IPS DF 4.7 (cell line): ENCODE results near the gene MARCO.
"Not testable (repeated sequence)": the region's sequence is repeated elsewhere in the genome, so short reads cannot be mapped to it uniquely, and the experiment has no call there.

ENCODE experiments used
- DNase-seq: peaks from one replicate; pipeline ENCODE4 v3.0.0-alpha.2; 2013; ENCODE audit warnings: low spot score; ENCODE audit errors: extremely low read depth

The MARCO gene

GRCh38 chr2:118974103-118974993, 32.4 kb downstream of the MARCO start:
- DNase-seq: no peak

- DNase-seq: no peak
These were observed 33.1 kb downstream of the MARCO start for GRCh38 chr2:118975133-118975532.

GRCh38 chr2:118978064-118978463, 36.1 kb downstream of the MARCO start:
- no peak for DNase-seq

- no peak for DNase-seq
These were observed 37.3 kb downstream of the MARCO start for GRCh38 chr2:118979152-118979861.

GRCh38 chr2:118980022-118980421, 38.0 kb downstream of the MARCO start:
- DNase-seq: no peak

GRCh38 chr2:118980573-118980972, 38.6 kb downstream of the MARCO start:
- no peak for DNase-seq

GRCh38 chr2:118981632-118982031, 39.6 kb downstream of the MARCO start:
- no peak for DNase-seq

GRCh38 chr2:118982039-118982438, 40.0 kb downstream of the MARCO start:
- DNase-seq: no peak

GRCh38 chr2:118983133-118983532, 41.1 kb downstream of the MARCO start:
- no peak for DNase-seq

- no peak for DNase-seq
These were observed 41.9 kb downstream of the MARCO start for GRCh38 chr2:118983915-118984314.

GRCh38 chr2:118986738-118987137, 44.7 kb downstream of the MARCO start:
- DNase-seq: no peak

GRCh38 chr2:118987886-118988285, 45.9 kb downstream of the MARCO start:
- no peak for DNase-seq

- DNase-seq: no peak
These were observed 46.7 kb downstream of the MARCO start for GRCh38 chr2:118988706-118989105.

- DNase-seq: no peak
These were observed 47.5 kb downstream of the MARCO start for GRCh38 chr2:118989481-118989880.

- no peak for DNase-seq
These were observed 49.0 kb downstream of the MARCO start for GRCh38 chr2:118990757-118991545.

- DNase-seq: no peak
These were observed 49.6 kb downstream of the MARCO start for GRCh38 chr2:118991554-118991953.

- no peak for DNase-seq
These were observed 50.9 kb downstream of the MARCO start for GRCh38 chr2:118992740-118993391.

- DNase-seq: no peak
These were observed 51.4 kb downstream of the MARCO start for GRCh38 chr2:118993392-118993752.

- no peak for DNase-seq
These were observed 52.2 kb downstream of the MARCO start for GRCh38 chr2:118994172-118994700.

- no peak for DNase-seq
These were observed 52.8 kb downstream of the MARCO start for GRCh38 chr2:118994778-118995177.

GRCh38 chr2:119003856-119004255, 61.9 kb downstream of the MARCO start:
- DNase-seq: not testable (repeated sequence)
